DMS53 treated with DMSO at 0.1 percent for 48 hours (cell line): ENCODE results near the gene TUFM.
"Not testable (repeated sequence)": the region's sequence is repeated elsewhere in the genome, so short reads cannot be mapped to it uniquely, and the experiment has no call there.

Experiments
- DNase-seq: peaks from one replicate; lab custom pipeline; 2025; ENCODE audit not compliant: unreplicated experiment; lab: John Stamatoyannopoulos, UW

TUFM gene

DNA sequence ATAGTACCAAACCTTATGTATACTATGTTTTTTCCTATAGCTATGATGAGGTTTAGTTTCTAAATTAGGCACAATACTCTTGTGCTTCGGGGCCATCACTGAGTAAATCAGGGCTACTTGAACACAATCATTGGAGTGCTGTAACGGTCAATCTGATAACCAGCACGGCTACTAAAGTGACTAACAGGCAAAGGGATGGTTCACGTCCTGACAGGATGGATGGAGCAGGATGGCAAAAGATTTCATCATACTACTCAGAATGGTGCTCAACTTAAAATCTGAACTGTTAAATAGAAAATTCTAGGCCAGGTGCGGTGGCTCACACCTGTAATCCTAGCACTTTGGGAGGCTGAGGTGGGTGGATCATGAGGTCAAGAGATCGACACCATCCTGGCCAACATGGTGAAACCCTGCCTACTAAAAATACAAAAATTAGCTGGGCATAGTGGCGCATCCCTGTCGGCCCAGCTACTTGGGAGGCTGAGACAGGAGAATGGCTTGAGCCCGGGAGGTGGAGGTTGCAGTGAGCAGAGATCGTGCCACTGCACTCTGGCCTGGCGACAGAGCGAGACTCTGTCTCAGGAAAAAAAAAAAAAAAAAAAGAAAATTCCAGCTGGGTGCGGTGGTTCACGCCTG, 7.0 kb downstream of the TUFM start:
- DNase-seq = no peak

DNA sequence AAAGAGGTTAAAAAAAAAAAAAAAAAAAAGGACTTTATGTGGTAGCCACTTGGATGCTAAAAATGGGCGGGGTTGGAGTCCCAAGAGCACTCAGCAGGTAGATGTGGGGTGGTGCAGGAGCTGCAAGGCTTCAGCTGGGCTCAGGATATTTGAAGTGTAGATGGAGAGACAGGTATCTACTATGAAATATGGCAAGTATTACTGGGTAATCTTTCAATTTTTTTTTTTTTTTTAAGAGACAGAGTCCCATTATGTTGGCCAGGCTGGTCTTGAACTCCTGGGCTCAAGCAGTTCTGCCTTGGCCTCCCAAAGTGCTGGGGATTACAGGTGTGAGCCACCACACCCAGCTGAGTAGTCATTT, 7.6 kb downstream of the TUFM start:
- no peak for DNase-seq

DNA sequence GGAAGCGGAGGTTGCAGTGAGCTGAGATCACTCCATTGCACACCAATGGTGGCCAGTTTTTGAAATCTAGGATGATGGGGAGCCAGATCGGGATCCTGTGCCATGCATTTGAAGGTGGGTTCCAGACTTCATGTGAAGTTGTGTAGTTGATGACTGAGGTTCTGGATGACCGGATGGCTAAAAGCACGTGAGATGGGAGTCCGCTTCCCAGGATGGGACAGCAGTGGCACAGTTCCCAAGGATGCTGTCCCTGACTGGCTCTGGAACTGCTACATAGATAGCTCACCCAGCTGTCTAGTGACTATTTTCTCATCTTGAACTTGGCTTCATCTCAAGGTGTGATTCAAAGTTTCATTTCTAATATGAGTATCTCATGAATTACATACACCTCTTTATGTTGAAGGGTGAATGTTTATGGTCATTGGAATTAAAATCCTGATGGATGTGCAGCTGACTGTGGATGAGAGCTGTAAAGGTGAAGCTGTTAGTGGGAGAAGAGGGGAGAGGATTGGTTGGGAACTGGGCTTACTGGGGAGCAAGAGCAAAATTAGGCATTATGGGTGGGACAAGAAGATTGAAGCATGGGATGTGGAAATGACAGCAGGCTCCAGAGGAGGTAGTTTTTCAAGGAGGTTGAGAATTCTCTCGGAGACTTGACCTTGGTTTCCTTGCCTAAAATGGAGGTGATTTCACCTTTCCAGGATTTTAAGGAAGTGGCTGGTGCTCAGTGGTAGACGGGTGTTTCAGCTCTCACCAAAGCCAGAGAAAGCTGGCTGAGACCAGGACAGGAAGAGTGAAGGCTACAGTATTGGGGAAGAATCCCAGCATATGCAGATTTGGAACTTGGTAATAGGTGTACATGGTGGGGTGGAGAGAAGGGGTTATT, 8.2 kb downstream of the TUFM start:
- DNase-seq = no peak

DNA sequence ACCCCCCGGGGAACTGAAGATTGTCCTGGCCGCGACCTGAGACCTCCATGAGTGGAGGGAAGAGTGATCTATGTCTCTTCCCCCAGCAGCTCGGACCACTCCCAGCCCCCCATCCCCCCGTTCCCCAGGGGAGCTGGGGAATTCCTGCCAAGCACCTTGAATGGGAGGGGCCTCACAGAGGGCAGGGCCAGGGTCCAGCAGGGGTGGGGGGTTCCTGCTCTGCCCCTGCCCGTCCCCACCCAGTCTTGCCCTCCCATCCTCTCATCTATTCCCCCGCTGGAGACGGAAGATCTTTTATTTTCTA, 9.4 kb downstream of the TUFM start:
- no peak for DNase-seq

DNA sequence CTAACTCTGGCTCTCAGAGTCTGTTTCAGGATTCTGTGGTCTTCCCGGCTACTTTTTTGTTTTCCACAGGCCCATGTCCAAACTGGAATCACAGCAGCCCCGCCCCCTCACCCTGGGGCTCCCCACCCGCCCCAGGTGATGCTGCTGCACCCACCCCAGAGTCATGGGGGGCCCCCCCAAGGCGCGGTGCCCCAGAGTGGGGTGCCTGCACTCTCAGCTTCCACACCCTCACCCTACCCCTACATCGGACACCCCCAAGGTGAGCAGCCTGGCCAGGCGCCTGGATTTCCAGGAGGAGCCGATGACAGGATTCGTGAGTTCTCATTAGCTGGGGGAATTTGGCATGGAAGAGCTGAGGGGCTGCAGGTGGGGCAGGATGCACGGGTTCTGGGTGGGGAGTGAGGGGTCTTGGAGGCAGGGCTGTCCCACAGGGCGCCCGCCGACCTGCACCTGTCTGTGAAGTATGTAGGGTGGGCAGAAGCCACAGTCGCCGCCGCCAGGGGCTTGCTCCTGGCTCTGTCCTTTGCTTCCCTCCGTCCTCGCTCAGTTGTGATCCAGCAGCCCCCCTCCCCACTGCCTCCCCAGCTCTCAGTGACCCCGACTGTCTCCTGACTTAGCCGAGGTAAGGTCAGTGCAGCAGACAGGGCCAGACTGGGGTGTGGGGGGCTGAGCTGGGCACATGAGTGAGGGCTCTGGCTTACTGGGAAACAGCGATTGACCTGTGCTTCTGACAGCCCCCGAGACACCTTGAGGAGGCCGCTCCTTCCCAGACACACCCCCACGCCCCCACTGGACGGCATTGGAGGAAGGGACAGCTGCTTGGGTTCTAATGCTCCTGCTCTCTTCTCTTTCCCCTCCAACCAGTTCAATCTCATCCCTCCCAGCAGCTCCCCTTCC, 10.0 kb downstream of the TUFM start:
- DNase-seq = no peak

DNA sequence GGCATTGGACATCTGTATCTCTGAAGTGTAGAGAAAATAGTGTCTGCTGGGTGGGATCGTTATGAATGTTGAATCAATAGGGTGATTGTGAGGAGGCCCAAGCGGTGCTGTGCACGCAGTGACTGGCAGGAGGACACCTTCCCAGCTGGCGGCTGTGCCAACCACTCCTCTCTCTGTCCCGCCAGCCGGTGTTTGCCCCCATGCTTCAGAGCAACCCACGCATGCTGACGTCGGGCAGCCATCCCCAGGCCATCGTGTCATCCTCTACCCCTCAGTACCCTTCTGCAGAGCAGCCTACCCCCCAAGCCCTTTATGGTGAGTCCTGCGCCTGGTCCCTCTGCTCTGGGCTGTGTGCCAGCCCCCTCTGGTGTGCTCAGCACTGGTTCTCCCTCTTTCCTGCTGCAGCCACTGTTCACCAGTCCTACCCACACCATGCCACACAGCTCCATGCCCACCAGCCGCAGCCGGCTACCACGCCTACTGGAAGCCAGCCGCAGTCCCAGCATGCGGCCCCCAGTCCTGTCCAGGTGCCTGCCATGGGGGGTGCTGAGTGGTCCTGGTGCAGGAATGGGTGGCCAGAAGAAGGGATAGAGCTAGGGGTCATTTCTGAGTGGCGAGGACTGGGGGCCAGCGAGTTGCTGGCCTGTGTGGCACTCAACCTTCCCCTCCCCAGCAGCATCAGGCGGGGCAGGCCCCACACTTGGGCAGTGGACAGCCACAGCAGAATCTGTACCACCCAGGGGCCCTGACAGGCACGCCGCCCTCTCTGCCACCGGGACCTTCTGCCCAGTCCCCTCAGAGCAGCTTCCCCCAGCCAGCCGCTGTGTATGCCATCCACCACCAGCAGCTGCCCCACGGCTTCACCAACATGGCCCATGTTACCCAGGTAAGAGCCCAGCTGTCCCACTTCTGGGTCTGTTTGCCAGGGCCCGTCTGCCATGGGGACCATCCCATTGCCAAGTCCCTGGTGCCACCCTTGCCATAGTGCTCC, 11.0 kb downstream of the TUFM start:
- DNase-seq = no peak

DNA sequence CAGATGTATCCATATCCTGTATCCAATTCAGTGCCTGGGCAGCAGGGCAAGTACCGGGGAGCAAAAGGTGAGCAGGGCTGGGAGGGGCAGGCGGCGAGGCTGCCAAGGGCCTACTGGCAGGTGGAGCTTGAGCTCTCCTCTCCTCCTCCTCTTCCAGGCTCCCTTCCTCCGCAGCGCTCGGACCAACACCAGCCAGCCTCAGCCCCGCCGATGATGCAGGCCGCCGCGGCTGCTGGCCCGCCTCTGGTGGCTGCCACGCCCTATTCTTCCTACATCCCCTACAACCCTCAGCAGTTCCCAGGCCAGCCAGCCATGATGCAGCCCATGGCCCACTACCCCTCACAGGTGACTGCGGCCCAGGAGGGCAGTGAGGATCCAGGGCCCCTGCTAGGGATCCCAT, 11.8 kb downstream of the TUFM start:
- no peak for DNase-seq

DNA sequence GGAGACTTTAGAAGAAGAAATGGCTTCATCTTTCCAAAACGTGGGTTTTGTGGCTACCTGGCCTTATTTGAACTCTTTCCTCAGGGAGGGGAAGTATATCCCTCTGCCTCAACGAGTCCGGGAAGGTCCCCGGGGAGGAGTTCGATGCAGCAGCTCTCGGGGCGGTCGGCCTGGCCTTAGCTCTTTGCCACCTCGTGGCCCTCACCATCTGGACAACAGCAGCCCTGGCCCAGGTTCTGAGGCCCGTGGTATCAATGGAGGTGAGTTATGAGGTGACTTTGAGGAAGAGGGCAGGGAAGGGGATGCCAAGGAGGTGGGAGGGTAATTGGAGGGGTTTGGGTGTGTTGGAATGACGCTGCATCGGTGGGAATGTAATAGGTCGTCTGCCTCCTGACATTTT, 15.6 kb downstream of the TUFM start:
- no peak for DNase-seq

DNA sequence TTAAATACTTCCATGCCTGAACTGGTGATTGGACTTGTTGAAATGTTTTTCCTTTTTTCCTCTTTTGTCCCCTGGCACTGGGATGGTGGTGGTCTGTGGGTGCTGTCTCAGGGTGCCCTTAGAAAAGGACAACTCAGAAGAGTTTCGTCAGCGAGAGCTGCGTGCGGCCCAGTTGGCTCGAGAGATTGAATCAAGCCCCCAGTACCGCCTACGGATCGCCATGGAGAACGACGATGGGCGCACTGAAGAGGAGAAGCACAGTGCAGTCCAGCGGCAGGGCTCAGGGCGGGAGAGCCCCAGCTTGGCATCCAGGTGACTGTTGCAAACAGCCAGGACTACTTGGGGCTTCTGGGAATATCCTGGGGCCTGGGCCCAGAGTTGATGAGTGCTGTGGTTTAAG, 16.4 kb downstream of the TUFM start:
- no peak for DNase-seq

DNA sequence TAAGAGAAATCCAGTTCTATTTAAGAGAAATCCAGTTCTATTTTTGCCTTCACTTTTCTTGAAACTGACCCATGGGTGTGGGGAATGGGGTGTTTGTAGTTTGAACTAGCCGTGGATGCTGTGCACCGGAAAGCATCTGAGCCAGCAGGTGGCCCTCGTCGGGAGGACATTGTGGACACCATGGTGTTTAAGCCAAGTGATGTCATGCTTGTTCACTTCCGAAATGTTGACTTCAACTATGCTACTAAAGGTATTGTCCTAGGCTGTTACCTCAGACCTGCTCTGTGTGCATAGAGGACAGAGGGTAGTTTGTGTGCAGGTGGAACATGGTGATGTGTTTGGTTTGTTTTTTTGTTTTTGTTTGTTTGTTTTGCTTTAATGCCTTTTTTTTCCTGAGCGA, 20.0 kb downstream of the TUFM start:
- no peak for DNase-seq

DNA sequence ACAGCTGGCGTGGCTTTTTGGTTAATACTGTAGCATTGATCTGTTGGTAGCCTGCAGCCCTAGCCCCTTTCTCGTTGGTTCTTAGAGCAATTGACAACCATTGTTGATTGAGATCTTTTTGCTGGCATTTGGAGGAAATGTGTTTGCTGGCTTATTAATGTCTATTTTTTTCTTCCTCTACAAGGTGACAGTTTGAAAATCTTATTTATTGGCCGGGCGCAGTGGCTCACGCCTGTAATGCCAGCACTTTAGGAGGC, 21.5 kb downstream of the TUFM start:
- DNase-seq = no peak

DNA sequence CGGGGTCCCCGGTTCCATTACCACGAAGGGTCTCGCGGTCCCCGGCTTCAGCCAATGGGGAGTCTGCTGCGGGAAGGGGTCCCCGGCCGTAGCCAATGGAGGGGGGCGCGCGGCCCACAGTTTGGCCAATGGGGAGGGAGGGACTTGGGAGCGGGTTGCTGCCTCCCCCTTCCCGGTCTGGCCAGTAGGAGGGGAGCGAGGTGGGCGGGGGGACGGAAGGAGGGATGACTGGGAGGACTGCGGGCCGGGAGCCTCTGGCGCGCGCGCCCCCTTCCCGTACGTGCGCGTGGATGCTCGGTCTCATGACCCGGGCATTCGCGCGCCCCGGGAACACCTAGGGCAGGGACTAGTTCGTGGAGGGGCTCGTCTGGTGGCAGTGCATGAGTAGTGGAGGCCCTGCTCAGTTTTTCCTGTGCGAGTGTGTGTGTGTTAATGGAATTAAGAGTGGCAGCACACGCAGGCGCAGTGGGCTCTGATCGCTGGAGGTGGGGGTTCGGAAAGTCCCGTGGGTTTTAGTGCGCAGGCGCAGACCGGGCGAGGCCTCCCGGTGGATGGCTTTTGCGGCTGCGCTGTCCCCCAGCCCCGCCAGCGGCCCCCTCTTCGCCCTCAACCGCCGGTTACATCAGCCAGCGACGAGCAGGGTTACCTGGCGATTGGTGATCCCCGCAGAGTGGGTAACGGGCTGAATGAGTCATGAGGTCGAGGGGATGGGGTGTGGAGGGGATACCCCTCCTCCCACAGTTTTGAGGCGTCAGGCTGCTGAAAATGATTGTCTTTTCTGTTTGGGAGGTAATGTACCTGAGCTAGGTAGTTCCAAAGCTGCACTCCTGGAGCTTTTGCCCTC, 22.1 kb downstream of the TUFM start:
- DNase-seq = peak; percentile 75

DNA sequence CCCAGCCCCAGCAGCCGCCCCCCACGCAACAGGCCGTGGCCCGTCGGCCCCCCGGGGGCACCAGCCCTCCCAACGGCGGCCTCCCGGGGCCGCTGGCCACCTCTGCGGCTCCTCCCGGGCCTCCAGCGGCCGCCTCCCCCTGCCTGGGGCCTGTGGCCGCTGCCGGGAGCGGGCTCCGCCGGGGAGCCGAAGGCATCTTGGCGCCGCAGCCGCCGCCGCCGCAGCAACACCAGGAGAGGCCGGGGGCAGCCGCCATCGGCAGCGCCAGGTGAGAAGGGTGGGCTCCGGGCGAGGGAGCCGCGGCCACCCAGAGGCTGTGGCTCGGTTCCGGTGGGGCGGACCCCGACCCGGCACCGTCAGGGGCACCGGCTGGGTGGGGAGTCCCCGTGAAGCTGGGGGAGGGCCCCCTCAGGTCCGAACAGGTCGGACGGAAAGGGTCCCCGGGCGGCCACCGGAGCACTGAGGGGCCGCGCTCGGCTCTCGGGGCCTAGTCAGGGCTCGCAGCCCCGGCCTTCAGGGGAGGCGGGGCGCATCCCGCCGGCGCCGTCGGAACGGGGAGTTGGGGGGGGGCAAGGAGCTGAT, 22.8 kb downstream of the TUFM start:
- no peak for DNase-seq

DNA sequence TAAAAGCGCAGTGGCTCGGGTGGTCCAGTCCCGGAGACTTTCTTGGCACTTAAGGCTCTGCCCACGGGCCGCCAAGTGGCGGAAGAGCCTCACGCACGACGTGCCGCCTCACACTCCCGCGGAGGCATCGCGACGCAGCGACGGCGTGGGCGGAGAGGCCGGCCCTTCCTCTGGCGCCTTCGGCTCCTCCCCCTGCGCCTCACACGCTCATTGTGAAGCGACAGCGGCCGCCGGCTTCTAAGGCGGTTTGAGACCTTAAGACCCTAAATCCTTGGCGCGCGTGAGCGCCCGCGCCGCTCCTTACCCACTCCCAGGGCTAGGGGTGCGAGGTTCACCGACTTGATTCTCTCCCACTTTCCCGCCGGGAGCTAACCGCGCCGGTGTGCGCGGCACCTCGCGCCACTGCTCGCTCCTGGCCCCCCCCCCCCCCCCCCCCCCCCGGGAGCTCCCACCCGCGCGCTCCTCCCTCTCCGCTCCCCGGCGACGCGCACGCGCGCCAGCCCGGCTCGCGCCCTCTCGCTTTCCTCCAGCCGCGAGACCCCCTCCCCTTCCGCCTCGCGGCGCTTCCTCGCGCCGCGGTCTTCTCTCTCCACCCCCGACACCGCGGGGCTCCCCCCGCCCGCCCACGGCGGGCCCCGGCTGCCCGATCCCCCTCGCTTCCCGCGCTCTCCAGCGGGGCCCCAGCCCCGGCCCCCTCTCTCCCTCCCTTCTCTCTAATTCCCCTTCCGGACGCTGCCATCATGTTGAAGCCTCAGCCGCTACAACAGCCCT, 23.4 kb downstream of the TUFM start, which contains the start of gene ATXN2L:
Gene ATXN2L (plus strand): TSS at position 480 of the 771 bp plus-strand sequence. CDS start 261 bp downstream, at position 741.
- DNase-seq = peak; percentile 68

DNA sequence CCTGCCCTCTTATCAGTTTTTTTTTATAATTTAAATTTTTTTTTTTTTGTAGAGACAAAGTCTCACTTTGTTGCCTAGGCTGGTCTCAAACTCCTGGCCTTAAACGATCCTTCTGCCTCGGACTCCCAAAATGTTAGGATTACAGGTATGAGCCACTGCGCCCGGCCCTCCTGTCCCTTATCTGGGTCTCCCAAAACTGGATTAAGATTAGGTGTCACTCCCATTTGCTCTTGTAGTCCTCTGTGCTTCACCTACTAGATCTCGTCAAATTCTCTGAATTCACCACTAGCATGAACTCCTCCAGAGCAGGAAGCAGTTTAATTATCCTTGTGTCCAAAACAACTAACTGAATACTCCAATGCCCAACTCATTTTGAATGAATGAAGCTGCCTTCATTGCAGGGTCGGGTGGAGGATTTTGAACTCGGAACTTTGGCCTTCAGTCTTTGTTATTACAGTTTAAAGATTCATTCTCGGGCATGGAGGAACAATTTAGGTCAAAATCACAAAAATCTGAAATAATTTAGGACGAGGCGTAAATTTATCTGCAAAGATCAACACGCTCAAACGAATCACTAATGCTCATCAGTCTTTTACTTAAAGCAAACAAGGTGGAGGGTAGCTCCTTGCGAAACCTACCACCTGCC, 24.2 kb downstream of the TUFM start:
- DNase-seq = no peak

DNA sequence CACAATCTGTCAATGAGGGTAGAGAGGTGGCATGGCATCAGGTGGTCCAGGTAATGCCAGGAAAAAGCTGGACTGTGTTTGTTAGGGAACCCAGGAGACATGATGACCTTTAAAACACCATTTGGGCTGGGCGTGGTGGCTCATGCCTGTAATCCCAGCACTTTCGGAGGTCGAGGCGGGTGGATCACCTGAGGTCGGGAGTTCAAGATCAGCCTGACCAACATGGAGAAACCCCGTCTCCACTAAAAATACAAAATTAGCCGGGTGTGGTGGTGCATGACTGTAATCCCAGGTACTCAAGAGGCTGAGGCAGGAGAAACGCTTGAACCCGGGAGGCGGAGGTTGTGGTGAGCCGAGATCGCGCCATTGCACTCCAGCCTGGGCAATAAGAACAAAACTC, 25.6 kb downstream of the TUFM start:
- DNase-seq = not testable (repeated sequence)

DNA sequence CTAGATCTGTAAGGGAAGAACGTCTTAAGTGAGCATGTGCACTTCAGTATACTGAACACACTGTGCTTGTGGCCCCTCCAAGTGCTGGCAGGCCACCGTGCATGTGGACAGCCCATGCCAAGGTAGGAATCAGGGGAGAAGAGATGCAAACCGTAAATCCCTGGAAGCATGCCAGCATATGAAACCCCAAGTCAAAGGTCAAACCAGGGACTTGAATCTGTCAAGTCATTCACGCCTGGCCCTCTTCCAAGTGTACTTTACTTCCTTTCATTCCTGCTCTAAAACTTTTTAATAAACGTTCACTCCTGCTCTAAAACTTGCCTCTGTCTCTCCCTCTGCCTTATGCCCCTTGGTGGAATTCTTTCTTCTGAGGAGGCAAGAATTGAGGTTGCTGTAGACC, 26.1 kb downstream of the TUFM start:
- no peak for DNase-seq

DNA sequence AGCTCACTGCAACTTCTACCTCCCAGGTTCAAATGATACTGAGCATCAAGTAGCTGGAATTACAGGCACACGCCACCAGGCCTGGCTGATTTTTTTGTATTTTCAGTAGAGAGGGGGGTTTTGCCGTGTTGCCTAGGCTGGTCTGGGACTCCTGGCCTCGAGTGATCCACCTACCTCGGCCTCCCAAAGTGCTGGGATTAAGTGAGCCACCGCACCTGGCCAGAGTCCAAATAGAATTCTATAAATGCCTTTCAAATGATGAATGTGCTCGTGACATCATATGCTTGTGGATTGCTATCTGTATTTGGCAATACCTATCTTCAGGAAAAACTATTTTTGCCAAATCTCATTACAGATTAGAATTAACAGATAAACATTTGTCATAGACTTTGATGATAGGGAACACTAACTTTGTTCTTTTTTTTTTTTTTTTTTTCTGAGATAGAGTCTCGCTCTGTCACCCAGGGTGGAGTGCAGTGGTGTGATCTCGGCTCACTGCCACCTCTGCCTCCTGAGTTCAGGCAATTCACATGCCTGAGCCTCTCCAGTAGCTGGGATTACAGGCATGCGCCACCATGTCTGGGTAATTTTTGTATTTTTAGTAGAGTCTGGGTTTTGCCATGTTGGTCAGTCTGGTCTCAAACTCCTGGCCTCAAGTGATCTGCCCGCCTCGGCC, 38.6 kb downstream of the TUFM start:
- not testable (repeated sequence) for DNase-seq
